DOHH2 (cell line): ENCODE measurements around the gene TSPAN4.

Source experiments
- H3F3A ChIP-seq: fragments of 200-600 bp; sonication (generic), shearing (Covaris generic); 2 replicates; pipeline ENCODE4 v1.6.0; 2016; ENCODE audit warnings: antibody characterized with exemption, mild to moderate bottlenecking; ENCODE audit not compliant: control insufficient read depth, insufficient read depth
- H3K27ac ChIP-seq: fragments of 200-600 bp; sonication (generic); 2 replicates; pipeline ENCODE4 v1.5.1; 2014; ENCODE audit warnings: low read depth, mild to moderate bottlenecking, low read length, moderate library complexity
- H3K27me3 ChIP-seq: fragments of 200-600 bp; sonication (generic); 2 replicates; pipeline ENCODE4 v1.6.1; 2014; ENCODE audit warnings: mild to moderate bottlenecking, low read length, mixed read lengths; ENCODE audit not compliant: control insufficient read depth
- H3K36me3 ChIP-seq: fragments of 200-600 bp; sonication (generic); 2 replicates; pipeline ENCODE4 v1.6.1; 2014; ENCODE audit warnings: mild to moderate bottlenecking, low read length, moderate library complexity, mixed read lengths; ENCODE audit not compliant: control insufficient read depth
- H3K4me1 ChIP-seq: fragments of 200-600 bp; sonication (generic); 2 replicates; pipeline ENCODE4 v1.6.1; 2014; ENCODE audit warnings: mild to moderate bottlenecking, low read length, mixed read lengths; ENCODE audit not compliant: control insufficient read depth
- H3K4me2 ChIP-seq: fragments of 200-600 bp; sonication (generic); 2 replicates; pipeline ENCODE4 v1.6.0; 2014; ENCODE audit warnings: mild to moderate bottlenecking, low read length, moderate library complexity
- H3K4me3 ChIP-seq: fragments of 200-600 bp; sonication (generic); 2 replicates; pipeline ENCODE4 v1.5.1; 2014; ENCODE audit warnings: mild to moderate bottlenecking, low read length, mixed read lengths
- H3K79me2 ChIP-seq: fragments of 200-600 bp; sonication (generic); 2 replicates; pipeline ENCODE4 v1.6.1; 2014; ENCODE audit warnings: mild to moderate bottlenecking, low read length, mixed read lengths; ENCODE audit not compliant: control insufficient read depth
- H3K9me2 ChIP-seq: fragments of 200-600 bp; sonication (generic); replicated peaks from 2 replicates; pipeline ENCODE4 v1.6.1; 2014; ENCODE audit warnings: mild to moderate bottlenecking, low read length, mixed read lengths; ENCODE audit not compliant: control insufficient read depth
- H3K9me3 ChIP-seq: fragments of 200-600 bp; sonication (generic); 2 replicates; pipeline ENCODE4 v1.6.1; 2014; ENCODE audit warnings: antibody characterized with exemption, low read length, mixed read lengths; ENCODE audit not compliant: control insufficient read depth, insufficient read depth
- H4K20me1 ChIP-seq: fragments of 200-600 bp; sonication (generic); 2 replicates; pipeline ENCODE4 v1.6.0; 2014; ENCODE audit warnings: low read depth, mild to moderate bottlenecking, antibody characterized with exemption, low read length, moderate library complexity; ENCODE audit not compliant: control insufficient read depth, insufficient read depth
- EZH2phosphoT487 ChIP-seq: fragments of 200-600 bp; sonication (generic); IDR thresholded peaks from 2 replicates; pipeline ENCODE4 v1.6.1; 2017; ENCODE audit warnings: borderline replicate concordance, mild to moderate bottlenecking, antibody characterized with exemption, low read length, moderate library complexity, mixed read lengths
- TF ChIP-seq, protein P1 (sequence below): fragments of 200-600 bp; sonication (generic); IDR thresholded peaks from one replicate; pipeline ENCODE4 v1.5.1; 2014; ENCODE audit warnings: antibody characterized with exemption, mild to moderate bottlenecking, low read depth, low read length; ENCODE audit not compliant: poor library complexity, severe bottlenecking

The TSPAN4 gene

DNA sequence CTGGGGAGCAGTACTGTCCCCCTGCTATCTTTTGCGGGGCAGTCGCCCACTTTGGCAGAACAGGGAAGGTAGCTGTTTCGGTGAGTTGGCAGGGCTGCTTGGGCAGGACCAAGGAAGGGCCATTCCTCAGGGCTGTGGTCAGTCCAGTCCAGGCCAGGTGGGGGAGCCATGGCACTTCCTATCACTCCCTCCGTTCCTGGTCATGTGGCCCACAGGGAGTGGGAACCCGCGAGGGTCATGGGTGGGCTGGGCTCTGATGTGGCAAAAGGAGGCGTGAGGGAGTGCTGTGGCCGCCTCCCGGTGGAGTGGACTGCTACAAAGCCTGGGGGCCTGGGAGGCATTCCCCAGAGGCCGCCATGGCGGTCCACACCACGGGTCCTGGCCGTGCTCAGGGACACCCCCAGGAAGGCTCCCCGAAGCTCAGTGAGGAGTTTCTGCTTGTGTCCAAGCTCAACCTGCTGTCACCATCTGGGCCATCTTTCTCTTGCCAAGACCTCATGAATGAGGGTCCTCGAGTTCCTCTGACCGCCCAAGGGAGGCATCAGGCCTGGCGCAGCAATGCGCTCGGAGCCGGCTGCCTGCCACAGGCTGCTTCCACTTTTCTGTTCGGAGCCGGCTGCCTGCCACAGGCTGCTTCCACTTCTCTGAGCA is 56.0 kb downstream of the TSPAN4 start:
- Histone ChIP-seq H3K27me3 (no peaks in the 10 kb centered on the region), H3K9me2 (no peaks in the 10 kb centered on the region), H3K36me3 (peaks cover 52% of the 10 kb centered on the region), H3K4me1 (no peaks in the 10 kb centered on the region), H4K20me1 (no peaks in the 10 kb centered on the region), H3K9me3 (no peaks in the 10 kb centered on the region), H3K4me2 (no peak overlapping the region), H3K79me2 (no peaks in the 10 kb centered on the region), H3K27ac (no peak overlapping the region), H3K4me3 (no peak overlapping the region), H3F3A (no peaks in the 10 kb centered on the region)
- TF ChIP-seq EZH2phosphoT487 = no peak
- TF ChIP-seq, protein P1, sequence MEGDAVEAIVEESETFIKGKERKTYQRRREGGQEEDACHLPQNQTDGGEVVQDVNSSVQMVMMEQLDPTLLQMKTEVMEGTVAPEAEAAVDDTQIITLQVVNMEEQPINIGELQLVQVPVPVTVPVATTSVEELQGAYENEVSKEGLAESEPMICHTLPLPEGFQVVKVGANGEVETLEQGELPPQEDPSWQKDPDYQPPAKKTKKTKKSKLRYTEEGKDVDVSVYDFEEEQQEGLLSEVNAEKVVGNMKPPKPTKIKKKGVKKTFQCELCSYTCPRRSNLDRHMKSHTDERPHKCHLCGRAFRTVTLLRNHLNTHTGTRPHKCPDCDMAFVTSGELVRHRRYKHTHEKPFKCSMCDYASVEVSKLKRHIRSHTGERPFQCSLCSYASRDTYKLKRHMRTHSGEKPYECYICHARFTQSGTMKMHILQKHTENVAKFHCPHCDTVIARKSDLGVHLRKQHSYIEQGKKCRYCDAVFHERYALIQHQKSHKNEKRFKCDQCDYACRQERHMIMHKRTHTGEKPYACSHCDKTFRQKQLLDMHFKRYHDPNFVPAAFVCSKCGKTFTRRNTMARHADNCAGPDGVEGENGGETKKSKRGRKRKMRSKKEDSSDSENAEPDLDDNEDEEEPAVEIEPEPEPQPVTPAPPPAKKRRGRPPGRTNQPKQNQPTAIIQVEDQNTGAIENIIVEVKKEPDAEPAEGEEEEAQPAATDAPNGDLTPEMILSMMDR = no peak

DNA sequence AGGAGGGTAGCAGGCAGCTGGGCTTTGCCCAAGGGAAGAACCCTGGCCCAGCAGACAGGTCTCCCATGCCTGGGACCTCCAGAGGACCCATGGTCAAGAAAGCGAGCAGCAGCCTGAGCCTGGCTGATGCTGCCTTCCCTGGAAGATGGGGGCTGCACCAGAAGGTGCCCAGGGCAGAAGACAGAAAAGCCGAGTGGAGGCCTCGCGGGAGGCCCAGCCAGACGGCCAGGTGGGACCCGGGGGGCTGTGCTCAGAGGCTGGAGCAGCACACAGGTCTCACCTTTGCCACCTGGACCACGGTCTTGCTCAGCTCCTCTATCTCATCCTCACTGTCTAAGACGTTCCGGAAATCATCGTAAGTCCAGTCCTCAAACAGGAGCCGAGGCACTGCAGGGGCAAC is 57.1 kb downstream of the TSPAN4 start:
- no peak overlapping the region for H3K4me3 ChIP-seq
- H3K27me3 ChIP-seq = no peaks in the 10 kb centered on the region
- H3K4me1 ChIP-seq = no peaks in the 10 kb centered on the region
- H3K36me3 ChIP-seq = peaks cover 63% of the 10 kb centered on the region
- no peak overlapping the region for H3K4me2 ChIP-seq
- no peaks in the 10 kb centered on the region for H3F3A ChIP-seq
- no peak overlapping the region for H3K27ac ChIP-seq
- TF ChIP-seq EZH2phosphoT487 = no peak
- TF ChIP-seq, protein P1 = no peak
- H3K79me2 ChIP-seq = peaks cover 3% of the 10 kb centered on the region
- no peaks in the 10 kb centered on the region for H3K9me2 ChIP-seq
- peaks cover 2% of the 10 kb centered on the region; the same call in 1 of the 2 replicates for H4K20me1 ChIP-seq
- H3K9me3 ChIP-seq = no peaks in the 10 kb centered on the region

DNA sequence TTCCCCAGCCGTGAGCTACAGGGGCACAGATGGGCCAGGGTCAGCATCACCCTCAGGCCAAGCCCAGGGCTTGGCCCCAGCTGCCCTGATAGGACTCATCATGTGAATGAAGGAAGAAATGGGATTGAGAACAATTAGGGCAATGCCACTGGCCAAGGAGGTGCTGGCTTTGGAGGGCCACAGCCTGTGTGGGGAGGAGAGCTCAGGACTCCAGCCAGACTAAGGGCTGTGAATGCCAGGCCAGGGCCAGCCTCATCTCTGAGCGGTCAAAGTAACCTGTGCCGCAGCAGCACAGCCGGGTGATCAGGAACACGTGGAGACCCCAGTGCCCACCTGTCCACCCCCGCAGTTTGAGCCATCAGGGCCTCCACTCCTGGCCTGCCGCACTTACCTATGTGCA is 57.9 kb downstream of the TSPAN4 start:
- peaks cover 8% of the 10 kb centered on the region for H3K79me2 ChIP-seq
- H3K4me2 ChIP-seq = no peak overlapping the region
- peaks cover 67% of the 10 kb centered on the region for H3K36me3 ChIP-seq
- peaks cover 4% of the 10 kb centered on the region; the same call in 1 of the 2 replicates for H4K20me1 ChIP-seq
- no peak overlapping the region for H3K27ac ChIP-seq
- H3K4me1 ChIP-seq = no peaks in the 10 kb centered on the region
- no peak overlapping the region for H3K4me3 ChIP-seq
- TF ChIP-seq, protein P1 = no peak
- no peak for TF ChIP-seq EZH2phosphoT487
- H3F3A ChIP-seq = no peaks in the 10 kb centered on the region
- no peaks in the 10 kb centered on the region for H3K9me2 ChIP-seq
- no peaks in the 10 kb centered on the region for H3K27me3 ChIP-seq
- H3K9me3 ChIP-seq = no peaks in the 10 kb centered on the region
